B cell (primary cell): ENCODE data around the gene NHSL1. TPM values are rescaled to one million over a fixed set of nuclear protein-coding genes. Genes with fewer than 3 reads are reported as not detected.

Experiments
- ATAC-seq: fragments of 200-7000 bp; cut with Tn5 transposase; one replicate; pipeline ENCODE4 v1.10.0; 2021; ENCODE audit warnings: low read depth, mild to moderate bottlenecking, moderate number of reproducible peaks, moderate library complexity
- CTCF ChIA-PET: fragments of 350-600 bp; sonication (Branson Sonifier 250); formaldehyde crosslinking; loops from one replicate; lab custom pipeline; 2021; ENCODE audit warnings: antibody characterized with exemption, inconsistent platforms; lab: Charles Lee
- POLR2A ChIA-PET: fragments of 350-600 bp; sonication (Branson Sonifier 250); formaldehyde crosslinking; loops from one replicate; lab custom pipeline; 2021; ENCODE audit warnings: antibody characterized with exemption; lab: Charles Lee
- DNase-seq: peaks from one replicate; pipeline ENCODE4 v3.0.0; 2013
- H2AFZ ChIP-seq: 2 replicates; pipeline ENCODE4 v1.6.1; 2012; ENCODE audit warnings: mild to moderate bottlenecking, low read depth, low read length; ENCODE audit not compliant: insufficient read depth, poor library complexity, severe bottlenecking
- H3K27ac ChIP-seq, 2 donors: 1 replicate in 1 of 2; 2 replicates in 1 of 2; pipeline ENCODE4 v1.5.1; 2012 to 2013; ENCODE audit warnings: low read length in 2 of 2, mild to moderate bottlenecking in 2 of 2, moderate library complexity in 1 of 2
- H3K27me3 ChIP-seq, 4 experiments: fragments of 200-600 bp in 1 of 4; sonication (generic) in 1 of 4; replicated peaks in 1 of 4; 1 replicate in 2 of 4; 2 replicates in 2 of 4; pipeline versions ENCODE4 v1.6.1 to v1.7.0; 2013 to 2016; ENCODE audit warnings: low read length in 3 of 4, mild to moderate bottlenecking in 2 of 4, mixed read lengths in 1 of 4, moderate library complexity in 1 of 4; ENCODE audit not compliant: insufficient read depth in 4 of 4, control insufficient read depth in 3 of 4; ENCODE audit errors: control extremely low read depth in 1 of 4
- H3K36me3 ChIP-seq, 2 experiments: replicated peaks in 1 of 2; 1 replicate in 1 of 2; 2 replicates in 1 of 2; pipeline versions ENCODE4 v1.6.1 to v1.7.1; 2013; ENCODE audit warnings: low read length in 1 of 2; ENCODE audit not compliant: insufficient read depth in 2 of 2, control insufficient read depth in 1 of 2; ENCODE audit errors: control extremely low read depth in 1 of 2, extremely low read depth in 1 of 2
- H3K4me1 ChIP-seq, 2 donors: fragments of 200-600 bp in 1 of 2; sonication (generic) in 1 of 2; 1 replicate in 1 of 2; 2 replicates in 1 of 2; pipeline versions ENCODE4 v1.5.1 to v1.6.1; 2013 to 2017; ENCODE audit warnings: low read length in 2 of 2; ENCODE audit not compliant: control insufficient read depth in 2 of 2, insufficient read depth in 2 of 2
- H3K4me2 ChIP-seq: replicated peaks from 2 replicates; pipeline ENCODE3; 2012; ENCODE audit warnings: mild to moderate bottlenecking, low read depth, low read length; ENCODE audit not compliant: poor library complexity, severe bottlenecking
- H3K4me3 ChIP-seq, 5 experiments: fragments of 200-600 bp in 1 of 5; sonication (generic) in 1 of 5; 1 replicate in 3 of 5; 2 replicates in 2 of 5; pipeline versions ENCODE4 v1.5.1 to v1.7.0; 2011 to 2016; ENCODE audit warnings: low read length in 4 of 5, mild to moderate bottlenecking in 4 of 5, low read depth in 2 of 5, control low read depth in 1 of 5, moderate library complexity in 1 of 5; ENCODE audit not compliant: insufficient read depth in 1 of 5; ENCODE audit errors: control extremely low read depth in 1 of 5, extremely low read depth in 1 of 5
- H3K79me2 ChIP-seq: fragments of 200-600 bp; sonication (generic); one replicate; pipeline ENCODE4 v1.6.0; 2016; ENCODE audit warnings: low read length; ENCODE audit not compliant: control insufficient read depth, insufficient read depth
- H3K9ac ChIP-seq: fragments of 200-600 bp; sonication (generic); 2 replicates; pipeline ENCODE4 v1.6.1; 2017; ENCODE audit warnings: mild to moderate bottlenecking, low read length, moderate library complexity
- H3K9me3 ChIP-seq, 3 donors: one replicate each; pipeline versions ENCODE4 v1.6.1 to v1.7.1; 2013; ENCODE audit warnings: low read length in 2 of 3; ENCODE audit not compliant: control insufficient read depth in 2 of 3, insufficient read depth in 1 of 3; ENCODE audit errors: control extremely low read depth in 1 of 3
- H4K20me1 ChIP-seq: 2 replicates; pipeline ENCODE4 v1.6.0; 2012; ENCODE audit warnings: mild to moderate bottlenecking, low read length; ENCODE audit not compliant: insufficient read depth, control insufficient read depth, poor library complexity, severe bottlenecking
- H3K27ac Mint-ChIP-seq: one replicate; pipeline ENCODE4 v1.8.0; 2021; ENCODE audit warnings: mixed read lengths
- H3K27me3 Mint-ChIP-seq: one replicate; pipeline ENCODE4 v1.8.0; 2021; ENCODE audit warnings: mixed read lengths
- H3K4me1 Mint-ChIP-seq: one replicate; pipeline ENCODE4 v1.8.0; 2021; ENCODE audit warnings: mixed read lengths
- H3K4me3 Mint-ChIP-seq: one replicate; pipeline ENCODE4 v1.8.0; 2021; ENCODE audit warnings: mixed read lengths
- H3K9me3 Mint-ChIP-seq: one replicate; pipeline ENCODE4 v1.8.0; 2022; ENCODE audit warnings: mixed read lengths; ENCODE audit not compliant: insufficient read depth
- EZH2 ChIP-seq: IDR thresholded peaks from 2 replicates; pipeline ENCODE4 v1.6.1; 2012; ENCODE audit warnings: borderline replicate concordance, low read depth, mild to moderate bottlenecking, moderate library complexity, low read length; ENCODE audit not compliant: insufficient read depth, poor library complexity, severe bottlenecking
- WGBS: methylation state at CpG from one replicate; pipeline ENCODE4 v1.1.5; 2013; ENCODE audit warnings: missing lambda C conversion rate; ENCODE audit not compliant: insufficient coverage; 5-methylcytosine and 5-hydroxymethylcytosine counted together
- intact Hi-C: fragments of 100-400 bp; cut with micrococcal nuclease; formaldehyde crosslinking; loops from one replicate; pipeline ENCODE4 v1.10.0; 2022
- polyA plus RNA-seq: library from polyadenylated mRNA; depleted of rRNA; stranded (reverse); fragments of >200 nt; gene quantifications from 2 replicates; pipeline ENCODE4 v1.2.3, GENCODE V29; 2012
- total RNA-seq, 2 donors: library from RNA; stranded (reverse); fragments of 120-200 nt in 1 of 2; gene quantifications; 1 replicate in 1 of 2; 2 replicates in 1 of 2; pipeline versions ENCODE4 v1.2.3 to v1.2.4, GENCODE V29; 2013 to 2022
- TF ChIP-seq, protein P1 (sequence below): fragments of 200-600 bp; IDR thresholded peaks from one replicate; pipeline ENCODE4 v1.8.0; 2022; ENCODE audit warnings: antibody characterized with exemption, mild to moderate bottlenecking

NHSL1 gene
- total and polyA plus RNA-seq, 2 donors (not counting 1 experiment from before 2014, with no cell fraction given) = 0.04 to 0.10 TPM

DNA sequence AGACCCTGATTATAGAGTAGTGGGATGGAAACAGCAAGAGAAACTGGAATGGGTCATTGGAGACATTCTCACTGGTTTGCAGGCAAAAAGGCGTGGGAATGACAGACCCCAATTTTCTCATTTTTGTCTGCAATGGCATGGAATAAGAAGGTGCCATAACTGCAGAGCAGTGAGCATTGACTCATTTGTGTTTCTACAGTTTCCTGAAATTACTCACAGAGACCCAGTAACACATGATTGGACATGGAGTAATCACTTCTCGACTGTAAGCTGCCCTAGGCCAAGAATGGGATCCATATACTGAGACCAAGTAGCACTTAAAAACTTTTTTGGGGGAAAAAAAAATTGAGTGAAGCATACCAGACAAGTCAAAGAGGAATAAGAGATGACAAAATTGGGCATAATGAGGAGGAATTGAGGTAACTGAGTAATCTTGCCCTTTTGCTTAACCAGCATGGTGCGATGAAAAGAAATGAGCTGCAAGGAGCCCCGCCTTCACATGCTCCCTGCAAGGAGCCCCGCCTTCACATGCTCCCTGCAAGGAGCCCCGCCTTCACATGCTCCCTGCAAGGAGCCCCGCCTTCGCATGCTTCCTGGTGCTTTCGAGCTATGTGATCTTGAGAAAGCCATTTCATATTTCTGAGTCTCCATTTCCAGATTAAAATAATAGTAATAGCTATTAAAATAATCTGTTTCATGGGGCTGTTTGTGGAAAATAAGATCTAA, 44.1 kb downstream of the NHSL1 start:
- Histone ChIP-seq H4K20me1 (no peaks in the 10 kb centered on the region), H3K9ac (peak overlapping the region; percentile 42), H3K27ac (peak overlapping the region in 1 of 2 donors; percentile 3), H2AFZ (no peak overlapping the region), H3K9me3 (no peaks in the 10 kb centered on the region), H3K27me3 (no peaks in the 10 kb centered on the region), H3K4me2 (peak overlapping the region; percentile 68), H3K4me3 (peak overlapping the region in 2 of 5 experiments; percentile 36 to 44), H3K4me1 (peaks cover 19 to 24% of the 10 kb centered on the region in 2 donors), H3K79me2 (no peaks in the 10 kb centered on the region), H3K36me3 (no peaks in the 10 kb centered on the region)
- WGBS = 43% methylated on average over 2 of the region's 9 CpGs
- Mint-ChIP-seq H3K4me3 (peak overlapping the region; percentile 76), H3K27me3 (peaks cover 3% of the 10 kb centered on the region), H3K9me3 (no peaks in the 10 kb centered on the region), H3K27ac (no peak overlapping the region), H3K4me1 (peaks cover 21% of the 10 kb centered on the region)
- POLR2A ChIA-PET = no interaction called here
- intact Hi-C loops = no loop called here
- ATAC-seq = peak; percentile 78
- DNase-seq = peak; percentile 15
- CTCF ChIA-PET = interaction anchor here (0.8 to 1.9 kb wide), 5 partner anchors 18 to 340 kb away, joined by 3 to 9 read pairs (median 6); partner anchors contain the start of gene HEBP2
- TF ChIP-seq, protein P1, sequence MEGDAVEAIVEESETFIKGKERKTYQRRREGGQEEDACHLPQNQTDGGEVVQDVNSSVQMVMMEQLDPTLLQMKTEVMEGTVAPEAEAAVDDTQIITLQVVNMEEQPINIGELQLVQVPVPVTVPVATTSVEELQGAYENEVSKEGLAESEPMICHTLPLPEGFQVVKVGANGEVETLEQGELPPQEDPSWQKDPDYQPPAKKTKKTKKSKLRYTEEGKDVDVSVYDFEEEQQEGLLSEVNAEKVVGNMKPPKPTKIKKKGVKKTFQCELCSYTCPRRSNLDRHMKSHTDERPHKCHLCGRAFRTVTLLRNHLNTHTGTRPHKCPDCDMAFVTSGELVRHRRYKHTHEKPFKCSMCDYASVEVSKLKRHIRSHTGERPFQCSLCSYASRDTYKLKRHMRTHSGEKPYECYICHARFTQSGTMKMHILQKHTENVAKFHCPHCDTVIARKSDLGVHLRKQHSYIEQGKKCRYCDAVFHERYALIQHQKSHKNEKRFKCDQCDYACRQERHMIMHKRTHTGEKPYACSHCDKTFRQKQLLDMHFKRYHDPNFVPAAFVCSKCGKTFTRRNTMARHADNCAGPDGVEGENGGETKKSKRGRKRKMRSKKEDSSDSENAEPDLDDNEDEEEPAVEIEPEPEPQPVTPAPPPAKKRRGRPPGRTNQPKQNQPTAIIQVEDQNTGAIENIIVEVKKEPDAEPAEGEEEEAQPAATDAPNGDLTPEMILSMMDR = no peak
- no peak for TF ChIP-seq EZH2

DNA sequence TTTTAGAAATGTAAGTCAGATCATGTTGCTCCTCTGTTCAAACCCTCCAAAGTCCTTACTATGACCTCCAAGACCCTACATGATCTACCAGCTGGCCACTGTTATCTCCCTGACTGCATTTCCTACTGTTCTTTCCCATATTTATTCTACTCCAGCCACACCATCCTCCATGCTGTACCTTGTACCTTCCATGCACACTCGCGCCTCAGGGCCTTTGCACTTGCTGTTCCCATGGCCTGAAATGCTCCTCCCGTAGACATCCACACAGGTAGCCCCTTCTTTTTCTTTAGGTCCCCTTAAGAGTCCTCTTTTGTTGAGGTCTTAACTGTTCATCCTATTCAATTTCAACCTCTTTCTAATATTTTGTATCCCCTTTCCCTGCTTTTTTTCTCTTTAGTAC, 48.3 kb downstream of the NHSL1 start:
- Histone ChIP-seq H3K4me1 (peaks cover 12 to 14% of the 10 kb centered on the region in 2 donors), H3K4me2 (no peak overlapping the region), H3K27ac (no peak overlapping the region), H3K79me2 (no peaks in the 10 kb centered on the region), H3K9me3 (no peaks in the 10 kb centered on the region), H3K27me3 (no peaks in the 10 kb centered on the region), H3K4me3 (no peak overlapping the region), H3K36me3 (no peaks in the 10 kb centered on the region), H2AFZ (no peak overlapping the region), H3K9ac (no peak overlapping the region), H4K20me1 (no peaks in the 10 kb centered on the region)
- 100% methylated on average over 3 of the region's 3 CpGs for WGBS
- H3K27ac Mint-ChIP-seq = no peak overlapping the region
- CTCF ChIA-PET = no interaction called here
- H3K9me3 Mint-ChIP-seq = no peaks in the 10 kb centered on the region
- POLR2A ChIA-PET = no interaction called here
- DNase-seq (no peak), ATAC-seq (no peak)
- TF ChIP-seq EZH2 = no peak
- TF ChIP-seq, protein P1 = no peak
- peaks cover 12% of the 10 kb centered on the region for H3K4me1 Mint-ChIP-seq
- intact Hi-C loops = no loop called here
- no peak overlapping the region for H3K4me3 Mint-ChIP-seq
- H3K27me3 Mint-ChIP-seq = peaks cover 3% of the 10 kb centered on the region
